DMS153 treated with DMSO at 0.1 percent for 48 hours (cell line): Measurements from ENCODE around the gene CASKIN1.
"Not testable (repeated sequence)": the region's sequence is repeated elsewhere in the genome, so short reads cannot be mapped to it uniquely, and the experiment has no call there.

ENCODE experiments used
- DNase-seq: peaks from one replicate; lab custom pipeline; 2025; ENCODE audit not compliant: unreplicated experiment; lab: John Stamatoyannopoulos, UW

Gene CASKIN1

GRCh38 chr16:2142942-2143877 lies 53.2 kb downstream of the CASKIN1 start:
- no peak for DNase-seq

- DNase-seq = peak; percentile 67
These were observed 60.5 kb downstream of the CASKIN1 start, which contains the start of gene PKD1 for GRCh38 chr16:2135770-2136490. Gene PKD1, minus strand, starts transcription at chr16:2135898. Its CDS starts 209 bp downstream, at chr16:2135689.

- DNase-seq = not testable (repeated sequence)
These were observed 61.3 kb downstream of the CASKIN1 start for GRCh38 chr16:2135071-2135470.

GRCh38 chr16:2133797-2134196 lies 62.6 kb downstream of the CASKIN1 start:
- DNase-seq = not testable (repeated sequence)

- not testable (repeated sequence) for DNase-seq
These were observed 66.4 kb downstream of the CASKIN1 start for GRCh38 chr16:2129890-2130447.

- not testable (repeated sequence) for DNase-seq
These were observed 67.2 kb downstream of the CASKIN1 start for GRCh38 chr16:2129251-2129650.

GRCh38 chr16:2127630-2128280 lies 68.7 kb downstream of the CASKIN1 start:
- DNase-seq = peak; percentile 14
